Measurements from ENCODE around the gene SLC47A2.

SLC47A2 gene

DNA sequence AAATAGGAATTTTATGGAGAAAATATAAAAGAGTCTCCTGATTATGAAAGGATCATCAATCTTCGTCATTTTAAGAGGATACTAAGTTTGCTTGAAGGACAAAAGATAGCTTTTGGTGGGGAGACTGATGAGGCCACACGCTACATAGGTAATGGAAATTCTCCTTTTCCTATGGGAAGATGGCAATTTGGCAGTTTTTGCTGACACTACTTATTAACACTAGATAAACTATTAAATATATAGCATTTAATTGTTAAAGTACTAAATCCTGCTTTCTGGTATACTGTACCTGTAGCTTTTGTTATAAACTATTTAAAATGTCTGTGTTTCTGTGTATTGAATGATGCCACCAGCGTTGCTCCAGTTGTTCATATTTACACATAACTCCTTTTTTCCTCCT is 55.3 kb downstream of the SLC47A2 start:
- TF ChIP-seq, protein P1, sequence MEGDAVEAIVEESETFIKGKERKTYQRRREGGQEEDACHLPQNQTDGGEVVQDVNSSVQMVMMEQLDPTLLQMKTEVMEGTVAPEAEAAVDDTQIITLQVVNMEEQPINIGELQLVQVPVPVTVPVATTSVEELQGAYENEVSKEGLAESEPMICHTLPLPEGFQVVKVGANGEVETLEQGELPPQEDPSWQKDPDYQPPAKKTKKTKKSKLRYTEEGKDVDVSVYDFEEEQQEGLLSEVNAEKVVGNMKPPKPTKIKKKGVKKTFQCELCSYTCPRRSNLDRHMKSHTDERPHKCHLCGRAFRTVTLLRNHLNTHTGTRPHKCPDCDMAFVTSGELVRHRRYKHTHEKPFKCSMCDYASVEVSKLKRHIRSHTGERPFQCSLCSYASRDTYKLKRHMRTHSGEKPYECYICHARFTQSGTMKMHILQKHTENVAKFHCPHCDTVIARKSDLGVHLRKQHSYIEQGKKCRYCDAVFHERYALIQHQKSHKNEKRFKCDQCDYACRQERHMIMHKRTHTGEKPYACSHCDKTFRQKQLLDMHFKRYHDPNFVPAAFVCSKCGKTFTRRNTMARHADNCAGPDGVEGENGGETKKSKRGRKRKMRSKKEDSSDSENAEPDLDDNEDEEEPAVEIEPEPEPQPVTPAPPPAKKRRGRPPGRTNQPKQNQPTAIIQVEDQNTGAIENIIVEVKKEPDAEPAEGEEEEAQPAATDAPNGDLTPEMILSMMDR (conservative IDR thresholded peaks at IDR 0.05; ENCODE audit: low read length): no peak
- DNase-seq (ENCODE audit: low read depth): no peak
- no peak overlapping the region for H3K4me3 ChIP-seq (ENCODE audit: low read length)

DNA sequence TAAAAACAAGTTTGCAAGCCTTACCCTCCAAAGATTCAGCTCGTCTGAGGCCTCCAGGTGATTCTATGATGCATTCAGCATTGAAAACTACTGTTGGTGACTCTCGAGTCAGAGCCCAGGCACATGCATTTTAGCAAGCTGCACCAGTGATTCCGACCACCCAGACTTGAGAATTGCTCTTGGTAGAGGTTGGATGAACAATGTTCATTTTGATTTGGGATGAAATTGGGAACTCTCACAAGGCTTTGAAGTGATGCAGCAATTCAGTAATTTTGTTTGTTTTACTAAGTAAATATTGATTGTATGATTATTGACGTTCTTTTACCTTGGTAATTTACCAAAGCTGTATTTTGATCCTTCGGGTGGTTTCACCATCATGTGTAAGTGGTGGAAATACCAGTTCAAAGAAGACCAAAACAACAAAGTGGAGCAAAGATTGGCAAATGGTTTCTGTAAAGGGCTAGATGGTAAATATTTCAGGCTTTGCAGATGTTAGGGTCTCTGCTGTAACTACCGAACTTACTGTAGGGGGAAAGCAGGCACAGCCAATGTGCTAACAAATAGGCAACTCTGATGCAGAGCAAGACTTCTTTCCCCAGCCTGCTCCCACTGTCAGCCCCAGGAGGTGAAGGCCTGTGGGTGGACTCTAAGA is 56.0 kb downstream of the SLC47A2 start:
- no peak overlapping the region for H3K4me3 ChIP-seq (ENCODE audit: low read length)
- TF ChIP-seq, protein P1 (conservative IDR thresholded peaks at IDR 0.05; ENCODE audit: low read length): no peak
- no peak for DNase-seq (ENCODE audit: low read depth)

GRCh38 chr17:19659366-19660177 is 56.8 kb downstream of the SLC47A2 start:
- no peak overlapping the region for H3K4me3 ChIP-seq (ENCODE audit: low read length)
- TF ChIP-seq, protein P1 (conservative IDR thresholded peaks at IDR 0.05; ENCODE audit: low read length): no peak
- no peak for DNase-seq (ENCODE audit: low read depth)

- H3K4me3 ChIP-seq (ENCODE audit: low read length): no peak overlapping the region
- TF ChIP-seq, protein P1 (conservative IDR thresholded peaks at IDR 0.05; ENCODE audit: low read length): no peak
- DNase-seq (ENCODE audit: low read depth): no peak
Observed at GRCh38 chr17:19656851-19657581, 59.4 kb downstream of the SLC47A2 start.

DNA sequence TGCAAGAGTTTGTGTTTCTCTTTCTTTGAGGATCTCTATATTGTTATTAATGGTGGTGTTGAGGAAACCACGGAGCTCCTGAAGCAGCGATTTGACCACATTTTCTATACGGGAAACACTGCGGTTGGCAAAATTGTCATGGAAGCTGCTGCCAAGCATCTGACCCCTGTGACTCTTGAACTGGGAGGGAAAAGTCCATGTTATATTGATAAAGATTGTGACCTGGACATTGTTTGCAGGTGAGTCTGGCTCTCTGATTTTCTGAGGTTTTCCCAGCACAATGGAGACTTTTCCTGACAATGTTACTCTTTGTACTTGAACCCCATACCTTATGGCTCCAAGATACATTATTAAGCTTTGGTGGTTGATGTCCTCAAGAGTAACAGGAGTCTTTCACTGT is 60.0 kb downstream of the SLC47A2 start:
- no peak overlapping the region for H3K4me3 ChIP-seq (ENCODE audit: low read length)
- TF ChIP-seq, protein P1 (conservative IDR thresholded peaks at IDR 0.05; ENCODE audit: low read length): no peak
- DNase-seq (ENCODE audit: low read depth): no peak

DNA sequence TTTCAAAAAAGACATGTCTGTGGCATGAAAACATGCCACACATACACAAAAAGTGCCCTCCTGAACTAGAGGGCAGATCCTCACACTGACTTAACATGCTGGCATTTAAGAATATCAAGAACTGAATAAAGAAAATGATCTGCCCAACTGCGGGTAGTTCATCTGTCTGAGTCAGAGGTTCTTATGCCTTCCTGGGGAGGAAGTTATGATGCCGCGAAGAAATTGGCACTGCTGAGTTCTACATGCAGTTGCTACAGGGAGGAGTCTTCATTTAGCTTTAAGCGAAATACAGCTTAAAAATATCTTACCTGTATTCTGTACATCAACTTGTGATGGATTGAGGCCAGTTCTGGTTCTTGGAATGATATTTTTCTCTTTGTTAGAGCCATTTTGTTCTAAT is 61.5 kb downstream of the SLC47A2 start:
- H3K4me3 ChIP-seq (ENCODE audit: low read length): no peak overlapping the region
- no peak for DNase-seq (ENCODE audit: low read depth)
- TF ChIP-seq, protein P1 (conservative IDR thresholded peaks at IDR 0.05; ENCODE audit: low read length): no peak

Data from AG10803 (cell line).